HepG2 (cell line): ENCODE measurements around the gene MVP. TPM values are rescaled to one million over a fixed set of nuclear protein-coding genes. Genes with fewer than 3 reads are reported as not detected.
A peak's percentile ranks its signal among the peaks of the same experiment; 100 is the strongest.

Experiments used
- ARNT2 ChIP-seq: sonication (generic); formaldehyde crosslinking; IDR thresholded peaks from 2 replicates; pipeline ENCODE4 v1.8.0; 2022; ENCODE audit warnings: mild to moderate bottlenecking, low read depth, missing genetic modification reagents, moderate library complexity
- CHCHD3 ChIP-seq: sonication (generic); formaldehyde crosslinking; IDR thresholded peaks from 2 replicates; pipeline ENCODE4 v1.8.0; 2022; ENCODE audit warnings: mild to moderate bottlenecking, missing genetic modification reagents, moderate library complexity
- DR1 ChIP-seq: sonication (generic); formaldehyde crosslinking; IDR thresholded peaks from 2 replicates; pipeline ENCODE4 v1.8.0; 2021; ENCODE audit warnings: mild to moderate bottlenecking, missing genetic modification reagents, inconsistent platforms
- EHMT2 ChIP-seq: fragments of 200-600 bp; sonication (generic); IDR thresholded peaks from 2 replicates; pipeline ENCODE4 v1.7.0; 2017; ENCODE audit warnings: antibody characterized with exemption, low read depth, low read length, borderline replicate concordance
- KLF13 ChIP-seq: sonication (generic); formaldehyde crosslinking; IDR thresholded peaks from 2 replicates; pipeline ENCODE4 v1.4.0; 2020; ENCODE audit warnings: mild to moderate bottlenecking, missing genetic modification reagents
- MBNL3 ChIP-seq: fragments of 250-450 bp; sonication (Bioruptor Pico); conservative IDR thresholded peaks from 2 replicates; pipeline ENCODE4 v1.8.0; 2022; ENCODE audit warnings: mild to moderate bottlenecking, inconsistent platforms
- NFYB ChIP-seq: sonication (generic); formaldehyde crosslinking; IDR thresholded peaks from 2 replicates; pipeline ENCODE4 v1.4.0; 2020; ENCODE audit warnings: missing genetic modification reagents
- RFXAP ChIP-seq: sonication (generic); formaldehyde crosslinking; IDR thresholded peaks from 2 replicates; pipeline ENCODE4 v1.4.0; 2020; ENCODE audit warnings: missing genetic modification reagents, borderline replicate concordance
- SOX5 ChIP-seq: IDR thresholded peaks from 2 replicates; pipeline ENCODE4 v1.6.1; 2016; ENCODE audit warnings: borderline replicate concordance
- THAP9 ChIP-seq: sonication (generic); formaldehyde crosslinking; IDR thresholded peaks from 2 replicates; pipeline ENCODE4; 2020; ENCODE audit warnings: missing genetic modification reagents, mild to moderate bottlenecking, borderline replicate concordance
- ZBTB38 ChIP-seq: sonication (generic); formaldehyde crosslinking; IDR thresholded peaks from 2 replicates; pipeline ENCODE4 v1.5.1; 2020; ENCODE audit warnings: mild to moderate bottlenecking, missing genetic modification reagents
- ZNF350 ChIP-seq: sonication (generic); formaldehyde crosslinking; IDR thresholded peaks from 2 replicates; pipeline ENCODE4 v1.4.0; 2020; ENCODE audit warnings: mild to moderate bottlenecking, low read depth, missing genetic modification reagents, borderline replicate concordance
- ZNF552 ChIP-seq: sonication (generic); formaldehyde crosslinking; IDR thresholded peaks from 2 replicates; pipeline ENCODE4 v1.9.0; 2022; ENCODE audit warnings: missing genetic modification reagents, mild to moderate bottlenecking, borderline replicate concordance
- ZNF570 ChIP-seq: sonication (generic); formaldehyde crosslinking; IDR thresholded peaks from 2 replicates; pipeline ENCODE4 v1.4.0; 2020; ENCODE audit warnings: mild to moderate bottlenecking, missing genetic modification reagents, borderline replicate concordance
- ZNF605 ChIP-seq: sonication (generic); formaldehyde crosslinking; IDR thresholded peaks from 2 replicates; pipeline ENCODE4 v1.8.0; 2022; ENCODE audit warnings: mild to moderate bottlenecking, missing genetic modification reagents
- polyA plus RNA-seq, 8 experiments: library from polyadenylated mRNA; depleted of rRNA in 3 of 8; stranded (reverse) in 7 of 8; unstranded in 1 of 8; fragments of >200 nt; fragmentation: Illumina TruSeq in 4 of 8; extraction: Trizol in 4 of 8; gene quantifications; 2 replicates each; pipeline versions ENCODE4 v1.2.1 to v1.2.3, GENCODE V29; 2011 to 2016; ENCODE audit warnings: low read depth in 4 of 8, missing spikeins in 1 of 8, mixed read lengths in 1 of 8; ENCODE audit not compliant: insufficient read depth in 1 of 8
- total RNA-seq, 5 experiments: library from RNA; depleted of rRNA; stranded (reverse); fragments of >200 nt; fragmentation: Illumina TruSeq; extraction: Trizol; gene quantifications; 2 replicates each; pipeline ENCODE4 v1.2.3, GENCODE V29; 2016; ENCODE audit warnings: low read depth in 1 of 5
- TF ChIP-seq, protein P1 (sequence below): sonication (generic); formaldehyde crosslinking; IDR thresholded peaks from 2 replicates; pipeline ENCODE4 v1.9.0; 2021; ENCODE audit warnings: missing genetic modification reagents, borderline replicate concordance
- TF ChIP-seq, protein P2 (sequence below): IDR thresholded peaks from 2 replicates; pipeline ENCODE4 v1.6.1; 2016; ENCODE audit warnings: low read depth, borderline replicate concordance

Gene MVP
- total and polyA plus RNA-seq, 2 of the 13 experiments (the other 11 are each of a cell fraction or from before 2014, with no cell fraction given) = 22.9 to 43.5 TPM

GRCh38 chr16:29892458-29892813 is 72.2 kb downstream of the MVP start (continued):
- TF ChIP-seq, protein P1, sequence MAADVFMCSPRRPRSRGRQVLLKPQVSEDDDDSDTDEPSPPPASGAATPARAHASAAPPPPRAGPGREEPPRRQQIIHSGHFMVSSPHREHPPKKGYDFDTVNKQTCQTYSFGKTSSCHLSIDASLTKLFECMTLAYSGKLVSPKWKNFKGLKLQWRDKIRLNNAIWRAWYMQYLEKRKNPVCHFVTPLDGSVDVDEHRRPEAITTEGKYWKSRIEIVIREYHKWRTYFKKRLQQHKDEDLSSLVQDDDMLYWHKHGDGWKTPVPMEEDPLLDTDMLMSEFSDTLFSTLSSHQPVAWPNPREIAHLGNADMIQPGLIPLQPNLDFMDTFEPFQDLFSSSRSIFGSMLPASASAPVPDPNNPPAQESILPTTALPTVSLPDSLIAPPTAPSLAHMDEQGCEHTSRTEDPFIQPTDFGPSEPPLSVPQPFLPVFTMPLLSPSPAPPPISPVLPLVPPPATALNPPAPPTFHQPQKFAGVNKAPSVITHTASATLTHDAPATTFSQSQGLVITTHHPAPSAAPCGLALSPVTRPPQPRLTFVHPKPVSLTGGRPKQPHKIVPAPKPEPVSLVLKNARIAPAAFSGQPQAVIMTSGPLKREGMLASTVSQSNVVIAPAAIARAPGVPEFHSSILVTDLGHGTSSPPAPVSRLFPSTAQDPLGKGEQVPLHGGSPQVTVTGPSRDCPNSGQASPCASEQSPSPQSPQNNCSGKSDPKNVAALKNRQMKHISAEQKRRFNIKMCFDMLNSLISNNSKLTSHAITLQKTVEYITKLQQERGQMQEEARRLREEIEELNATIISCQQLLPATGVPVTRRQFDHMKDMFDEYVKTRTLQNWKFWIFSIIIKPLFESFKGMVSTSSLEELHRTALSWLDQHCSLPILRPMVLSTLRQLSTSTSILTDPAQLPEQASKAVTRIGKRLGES (CRISPR knock-in tag) = no peak
- TF ChIP-seq KLF13 (CRISPR knock-in tag) = 0 out of 2 replicates have a peak, but pooled peaks have one; percentile 42
- TF ChIP-seq EHMT2 = 0 out of 2 replicates have a peak, but pooled peaks have one; percentile 0
- TF ChIP-seq ZNF605 (CRISPR knock-in tag) = 0 out of 2 replicates have a peak, but pooled peaks have one; percentile 2
- no peak for TF ChIP-seq SOX5
- TF ChIP-seq NFYB (CRISPR knock-in tag) = 0 out of 2 replicates have a peak, but pooled peaks have one; percentile 2
- TF ChIP-seq DR1 (CRISPR knock-in tag) = no peak
- TF ChIP-seq, protein P2, sequence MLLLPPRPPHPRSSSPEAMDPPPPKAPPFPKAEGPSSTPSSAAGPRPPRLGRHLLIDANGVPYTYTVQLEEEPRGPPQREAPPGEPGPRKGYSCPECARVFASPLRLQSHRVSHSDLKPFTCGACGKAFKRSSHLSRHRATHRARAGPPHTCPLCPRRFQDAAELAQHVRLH = no peak
- 0 out of 2 replicates have a peak, but pooled peaks have one; percentile 30 for TF ChIP-seq ZNF350 (CRISPR knock-in tag)
- TF ChIP-seq THAP9 (CRISPR knock-in tag) = 0 out of 2 replicates have a peak, but pooled peaks have one; percentile 23
- TF ChIP-seq ZNF552 (CRISPR knock-in tag) = no peak
- 0 out of 2 replicates have a peak, but pooled peaks have one; percentile 26 for TF ChIP-seq ZBTB38
- TF ChIP-seq MBNL3 = no peak
- TF ChIP-seq ARNT2 (CRISPR knock-in tag) = 0 out of 2 replicates have a peak, but pooled peaks have one; percentile 21
- TF ChIP-seq CHCHD3 (CRISPR knock-in tag) = peak; percentile 78; the same call in 1 of the 2 replicates
- no peak for TF ChIP-seq RFXAP (CRISPR knock-in tag)
- TF ChIP-seq ZNF570 (CRISPR knock-in tag) = 0 out of 2 replicates have a peak, but pooled peaks have one; percentile 25
